Neural crest cell (in vitro differentiated cells): ENCODE measurements around the gene CDX1. TPM values are rescaled to one million over a fixed set of nuclear protein-coding genes. Genes with fewer than 3 reads are reported as not detected.

Experiments
- DNase-seq: peaks from one replicate; pipeline ENCODE4 v3.0.0; 2021; ENCODE audit warnings: low read depth, mixed read lengths, low spot score
- H3K27ac Mint-ChIP-seq: one replicate; pipeline ENCODE4 v1.8.0; 2021; ENCODE audit warnings: mild to moderate bottlenecking, mixed read lengths; ENCODE audit not compliant: unreplicated experiment
- H3K27me3 Mint-ChIP-seq: 2 replicates; pipeline ENCODE4 v1.8.0; 2021; ENCODE audit warnings: low read depth, mild to moderate bottlenecking, mixed read lengths
- H3K36me3 Mint-ChIP-seq: 2 replicates; pipeline ENCODE4 v1.8.0; 2021; ENCODE audit warnings: low read depth, mild to moderate bottlenecking, mixed read lengths
- H3K4me1 Mint-ChIP-seq: 2 replicates; pipeline ENCODE4 v1.8.0; 2021; ENCODE audit warnings: mixed read lengths
- H3K4me3 Mint-ChIP-seq: one replicate; pipeline ENCODE4 v1.8.0; 2021; ENCODE audit warnings: mild to moderate bottlenecking, mixed read lengths
- H3K9me3 Mint-ChIP-seq: 2 replicates; pipeline ENCODE4 v1.8.0; 2021; ENCODE audit warnings: mixed read lengths
- total RNA-seq: library from RNA; stranded (reverse); gene quantifications from 2 replicates; pipeline ENCODE4 v1.2.1, GENCODE V29; 2021
- TF ChIP-seq, protein P1 (sequence below): fragments of 200-600 bp; sonication (generic); conservative IDR thresholded peaks from 2 replicates; pipeline ENCODE4 v1.5.0; 2021; ENCODE audit warnings: antibody characterized with exemption, mild to moderate bottlenecking

The CDX1 gene
- total RNA-seq, 1 donor from 2014 or later = not detected

DNA sequence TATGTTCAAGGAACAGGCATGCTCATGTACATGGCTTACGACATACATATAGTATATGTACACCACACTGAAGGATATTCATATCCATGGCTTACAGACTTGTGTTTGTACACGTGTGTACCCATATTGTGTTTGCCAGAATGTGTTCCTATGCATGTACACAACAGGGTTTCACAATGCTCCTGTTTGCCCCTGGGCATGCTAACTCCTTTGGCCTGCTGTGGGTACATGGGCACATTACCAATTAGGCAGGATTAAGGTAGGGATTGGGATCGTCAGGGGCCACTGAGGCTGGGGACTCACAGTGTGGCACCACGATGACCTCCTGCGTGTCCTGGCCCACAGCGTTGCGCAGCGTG lies 37.1 kb upstream of the CDX1 start:
- H3K9me3 Mint-ChIP-seq = no peaks in the 10 kb centered on the region
- no peak overlapping the region for H3K27ac Mint-ChIP-seq
- no peaks in the 10 kb centered on the region for H3K36me3 Mint-ChIP-seq
- TF ChIP-seq, protein P1, sequence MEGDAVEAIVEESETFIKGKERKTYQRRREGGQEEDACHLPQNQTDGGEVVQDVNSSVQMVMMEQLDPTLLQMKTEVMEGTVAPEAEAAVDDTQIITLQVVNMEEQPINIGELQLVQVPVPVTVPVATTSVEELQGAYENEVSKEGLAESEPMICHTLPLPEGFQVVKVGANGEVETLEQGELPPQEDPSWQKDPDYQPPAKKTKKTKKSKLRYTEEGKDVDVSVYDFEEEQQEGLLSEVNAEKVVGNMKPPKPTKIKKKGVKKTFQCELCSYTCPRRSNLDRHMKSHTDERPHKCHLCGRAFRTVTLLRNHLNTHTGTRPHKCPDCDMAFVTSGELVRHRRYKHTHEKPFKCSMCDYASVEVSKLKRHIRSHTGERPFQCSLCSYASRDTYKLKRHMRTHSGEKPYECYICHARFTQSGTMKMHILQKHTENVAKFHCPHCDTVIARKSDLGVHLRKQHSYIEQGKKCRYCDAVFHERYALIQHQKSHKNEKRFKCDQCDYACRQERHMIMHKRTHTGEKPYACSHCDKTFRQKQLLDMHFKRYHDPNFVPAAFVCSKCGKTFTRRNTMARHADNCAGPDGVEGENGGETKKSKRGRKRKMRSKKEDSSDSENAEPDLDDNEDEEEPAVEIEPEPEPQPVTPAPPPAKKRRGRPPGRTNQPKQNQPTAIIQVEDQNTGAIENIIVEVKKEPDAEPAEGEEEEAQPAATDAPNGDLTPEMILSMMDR = no peak
- peaks cover 20% of the 10 kb centered on the region for H3K4me1 Mint-ChIP-seq
- H3K4me3 Mint-ChIP-seq = no peak overlapping the region
- no peaks in the 10 kb centered on the region for H3K27me3 Mint-ChIP-seq
- no peak for DNase-seq

- H3K4me3 Mint-ChIP-seq = no peak overlapping the region
- no peak overlapping the region for H3K27ac Mint-ChIP-seq
- no peaks in the 10 kb centered on the region for H3K36me3 Mint-ChIP-seq
- H3K4me1 Mint-ChIP-seq = peaks cover 20% of the 10 kb centered on the region
- TF ChIP-seq, protein P1 = peak; percentile 87
- no peaks in the 10 kb centered on the region for H3K9me3 Mint-ChIP-seq
- no peaks in the 10 kb centered on the region for H3K27me3 Mint-ChIP-seq
- peak; percentile 78 for DNase-seq
Measured at GRCh38 chr5:150129813-150130492, 36.6 kb upstream of the CDX1 start.

DNA sequence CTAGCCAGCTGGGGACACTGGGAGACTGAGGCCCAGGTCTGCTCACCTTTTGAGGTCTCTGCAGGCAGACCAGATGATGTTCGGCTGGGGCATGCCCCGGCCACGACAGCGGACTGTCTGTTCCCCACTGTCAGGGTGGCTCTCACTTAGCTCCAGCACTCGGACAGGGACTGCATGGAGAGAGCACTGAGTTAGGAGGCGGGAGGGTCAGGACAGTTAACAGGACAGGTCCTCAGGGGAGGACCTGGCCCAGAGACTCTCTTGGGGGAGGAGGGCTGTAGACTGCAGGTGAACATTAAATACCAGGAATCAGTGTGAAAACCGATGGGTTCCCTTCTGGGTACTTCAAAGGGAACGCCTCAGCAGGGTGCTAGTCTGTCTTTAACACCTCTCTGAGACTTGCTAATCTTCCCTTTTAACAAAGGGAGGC lies 36.1 kb upstream of the CDX1 start:
- H3K27me3 Mint-ChIP-seq = no peaks in the 10 kb centered on the region
- no peaks in the 10 kb centered on the region for H3K9me3 Mint-ChIP-seq
- H3K27ac Mint-ChIP-seq = no peak overlapping the region
- H3K4me3 Mint-ChIP-seq = no peak overlapping the region
- no peak for DNase-seq
- TF ChIP-seq, protein P1 = no peak
- peaks cover 20% of the 10 kb centered on the region for H3K4me1 Mint-ChIP-seq
- H3K36me3 Mint-ChIP-seq = no peaks in the 10 kb centered on the region

- DNase-seq = no peak
- Mint-ChIP-seq H3K36me3 (no peaks in the 10 kb centered on the region), H3K4me1 (peaks cover 20% of the 10 kb centered on the region), H3K27me3 (no peaks in the 10 kb centered on the region), H3K27ac (no peak overlapping the region), H3K4me3 (no peak overlapping the region), H3K9me3 (no peaks in the 10 kb centered on the region)
- TF ChIP-seq, protein P1 = no peak
Measured at GRCh38 chr5:150131461-150131860, 35.1 kb upstream of the CDX1 start.

- Mint-ChIP-seq H3K4me3 (no peak overlapping the region), H3K27ac (no peak overlapping the region), H3K27me3 (no peaks in the 10 kb centered on the region), H3K36me3 (no peaks in the 10 kb centered on the region), H3K9me3 (no peaks in the 10 kb centered on the region), H3K4me1 (peaks cover 21% of the 10 kb centered on the region)
- no peak for DNase-seq
- TF ChIP-seq, protein P1 = no peak
Measured at GRCh38 chr5:150131978-150132694, 34.4 kb upstream of the CDX1 start.
